ENCODE measurements around the gene DNAJC7.

Gene DNAJC7

DNA sequence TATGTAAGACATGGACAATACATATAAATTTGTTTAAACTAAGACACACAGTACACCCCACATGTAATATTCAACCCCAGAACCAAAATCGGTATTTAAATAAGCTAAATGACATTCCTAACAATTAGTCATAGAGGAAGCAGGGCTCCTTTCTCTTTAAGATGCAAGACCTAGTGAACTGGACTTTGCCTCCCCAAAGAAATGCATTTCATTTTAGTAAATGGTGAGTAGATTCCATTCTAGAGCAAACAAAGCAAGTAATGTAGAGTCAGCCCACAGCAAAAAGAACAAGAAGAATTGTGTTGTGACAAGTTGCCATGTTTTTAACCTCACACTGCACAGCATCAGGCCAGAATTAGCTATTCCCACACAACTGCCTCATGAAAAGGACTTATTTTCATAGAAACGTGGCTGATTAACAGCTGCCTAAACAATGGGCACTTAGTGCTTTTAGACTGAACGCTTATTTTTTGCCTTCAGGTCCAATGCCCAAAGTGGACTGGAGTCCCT, 14.4 kb downstream of the DNAJC7 start:
- H3K27ac ChIP-seq: no peak overlapping the region
- TF ChIP-seq, protein P1, sequence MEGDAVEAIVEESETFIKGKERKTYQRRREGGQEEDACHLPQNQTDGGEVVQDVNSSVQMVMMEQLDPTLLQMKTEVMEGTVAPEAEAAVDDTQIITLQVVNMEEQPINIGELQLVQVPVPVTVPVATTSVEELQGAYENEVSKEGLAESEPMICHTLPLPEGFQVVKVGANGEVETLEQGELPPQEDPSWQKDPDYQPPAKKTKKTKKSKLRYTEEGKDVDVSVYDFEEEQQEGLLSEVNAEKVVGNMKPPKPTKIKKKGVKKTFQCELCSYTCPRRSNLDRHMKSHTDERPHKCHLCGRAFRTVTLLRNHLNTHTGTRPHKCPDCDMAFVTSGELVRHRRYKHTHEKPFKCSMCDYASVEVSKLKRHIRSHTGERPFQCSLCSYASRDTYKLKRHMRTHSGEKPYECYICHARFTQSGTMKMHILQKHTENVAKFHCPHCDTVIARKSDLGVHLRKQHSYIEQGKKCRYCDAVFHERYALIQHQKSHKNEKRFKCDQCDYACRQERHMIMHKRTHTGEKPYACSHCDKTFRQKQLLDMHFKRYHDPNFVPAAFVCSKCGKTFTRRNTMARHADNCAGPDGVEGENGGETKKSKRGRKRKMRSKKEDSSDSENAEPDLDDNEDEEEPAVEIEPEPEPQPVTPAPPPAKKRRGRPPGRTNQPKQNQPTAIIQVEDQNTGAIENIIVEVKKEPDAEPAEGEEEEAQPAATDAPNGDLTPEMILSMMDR (conservative IDR thresholded peaks at IDR 0.05): no peak

DNA sequence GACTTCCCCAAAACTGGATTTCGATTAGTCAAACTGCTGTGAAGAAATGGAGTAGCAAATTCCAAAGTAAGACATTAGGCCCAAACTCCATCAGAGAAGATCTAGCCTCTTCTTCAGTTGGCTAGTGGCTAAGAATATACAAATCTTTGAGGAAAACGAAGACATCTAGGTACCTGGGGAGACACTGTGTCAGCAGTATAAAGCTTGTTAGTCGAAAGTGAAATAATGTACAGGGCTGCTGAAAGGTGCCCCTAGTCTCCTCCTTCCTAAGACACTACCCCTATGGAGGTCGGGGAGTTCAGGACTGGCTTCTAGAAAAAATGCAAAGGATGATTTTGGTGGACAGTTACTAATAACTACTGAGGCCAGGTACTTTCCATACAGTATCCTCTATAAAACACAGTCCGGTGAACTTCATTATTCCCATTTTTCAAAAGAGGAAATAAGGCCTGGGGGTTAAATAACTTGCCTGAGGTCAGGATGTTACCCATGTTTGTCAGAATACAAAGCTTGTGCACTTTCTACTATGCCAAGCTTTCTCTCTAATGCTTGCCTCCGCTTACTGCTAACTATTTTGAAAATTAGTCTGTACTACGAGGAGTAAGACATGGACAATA, 15.0 kb downstream of the DNAJC7 start:
- H3K27ac ChIP-seq: no peak overlapping the region
- TF ChIP-seq, protein P1 (conservative IDR thresholded peaks at IDR 0.05): no peak

DNA sequence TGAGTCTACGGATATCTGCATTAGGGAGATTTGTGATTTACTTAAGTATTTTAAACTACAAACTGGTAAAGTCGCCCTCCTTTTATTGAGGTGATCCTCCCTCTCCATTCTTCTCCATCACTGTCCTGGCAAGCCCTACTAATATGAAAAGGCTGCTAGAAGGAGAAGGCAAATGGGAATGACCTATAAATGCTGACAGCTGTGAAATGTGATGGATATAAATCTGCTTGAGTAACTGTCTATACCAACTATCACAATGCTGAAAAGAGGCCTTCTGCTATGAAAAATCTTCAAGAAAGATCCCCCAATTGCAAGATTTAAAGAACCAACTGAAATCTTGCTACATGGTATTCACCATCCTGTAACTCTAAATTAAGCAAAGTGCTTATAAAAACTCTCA, 15.5 kb downstream of the DNAJC7 start:
- TF ChIP-seq, protein P1 (conservative IDR thresholded peaks at IDR 0.05): no peak
- no peak overlapping the region for H3K27ac ChIP-seq

DNA sequence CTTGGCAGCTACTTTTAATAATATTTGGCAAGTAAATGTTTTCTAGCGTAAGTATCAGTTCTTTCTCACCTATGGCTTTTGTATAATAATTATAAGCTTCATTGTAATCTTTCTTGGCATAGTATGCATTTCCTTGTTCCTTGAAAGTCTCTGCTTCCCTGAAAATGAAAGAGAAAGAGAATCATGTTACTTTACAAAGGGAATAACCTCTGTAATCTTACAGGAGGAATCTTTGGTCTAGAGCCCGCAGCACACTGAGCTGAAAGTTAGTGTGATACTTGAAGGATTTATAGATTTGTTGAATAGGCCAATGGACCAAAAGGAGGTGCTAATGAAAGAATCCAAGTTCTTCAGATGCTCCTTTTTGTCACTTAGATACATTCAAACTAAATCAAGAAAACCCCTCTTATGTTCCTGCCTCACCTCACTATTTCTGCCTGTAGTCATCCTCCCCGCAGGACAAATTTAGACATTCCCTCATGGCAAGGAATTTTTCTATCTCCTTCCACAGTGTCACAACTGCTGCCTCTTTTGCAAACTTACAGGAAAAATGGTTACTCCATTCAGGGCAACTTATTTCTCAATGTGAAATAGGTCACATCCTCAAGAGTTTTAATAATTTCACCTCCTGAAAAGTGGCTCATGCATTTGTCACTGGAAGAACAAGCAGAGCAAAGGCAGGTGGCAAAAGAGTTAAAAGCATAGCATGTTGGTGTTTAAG, 16.7 kb downstream of the DNAJC7 start:
- no peak overlapping the region for H3K27ac ChIP-seq
- TF ChIP-seq, protein P1 (conservative IDR thresholded peaks at IDR 0.05): no peak

DNA sequence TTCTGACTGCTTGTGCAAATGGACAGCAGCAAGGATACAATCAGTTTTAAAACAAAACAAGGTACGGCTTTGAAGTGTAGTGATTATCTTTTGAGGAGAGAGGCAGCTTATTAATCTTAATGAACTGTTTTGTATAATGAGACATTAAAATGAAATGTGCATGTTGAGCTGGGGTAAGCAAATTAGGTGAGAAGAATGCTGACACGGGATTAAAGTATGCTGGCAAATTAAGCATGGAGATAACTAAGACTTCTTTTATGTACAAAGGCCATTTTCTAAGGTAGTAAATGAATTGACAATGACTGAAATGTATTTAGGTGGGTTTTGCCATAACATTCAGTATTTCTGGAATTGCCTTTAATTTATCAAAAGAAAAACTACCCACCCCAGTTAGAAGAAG, 18.7 kb downstream of the DNAJC7 start:
- H3K27ac ChIP-seq: no peak overlapping the region
- TF ChIP-seq, protein P1 (conservative IDR thresholded peaks at IDR 0.05): no peak

DNA sequence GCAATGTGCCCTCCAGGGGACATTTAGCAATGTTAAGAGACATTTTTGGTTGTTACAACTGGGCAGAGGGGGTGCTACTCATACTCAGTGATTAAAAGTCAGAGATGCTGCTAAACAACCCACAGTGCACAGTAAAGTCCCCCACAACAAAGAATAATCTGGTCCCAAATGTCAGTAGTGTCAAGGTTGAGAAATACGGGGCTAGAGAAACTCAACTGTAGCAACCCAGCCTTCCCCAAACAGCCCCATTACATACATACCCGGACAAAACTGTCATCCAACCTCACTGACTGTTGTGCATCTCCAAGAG, 20.4 kb downstream of the DNAJC7 start:
- TF ChIP-seq, protein P1 (conservative IDR thresholded peaks at IDR 0.05): no peak
- no peak overlapping the region for H3K27ac ChIP-seq

DNA sequence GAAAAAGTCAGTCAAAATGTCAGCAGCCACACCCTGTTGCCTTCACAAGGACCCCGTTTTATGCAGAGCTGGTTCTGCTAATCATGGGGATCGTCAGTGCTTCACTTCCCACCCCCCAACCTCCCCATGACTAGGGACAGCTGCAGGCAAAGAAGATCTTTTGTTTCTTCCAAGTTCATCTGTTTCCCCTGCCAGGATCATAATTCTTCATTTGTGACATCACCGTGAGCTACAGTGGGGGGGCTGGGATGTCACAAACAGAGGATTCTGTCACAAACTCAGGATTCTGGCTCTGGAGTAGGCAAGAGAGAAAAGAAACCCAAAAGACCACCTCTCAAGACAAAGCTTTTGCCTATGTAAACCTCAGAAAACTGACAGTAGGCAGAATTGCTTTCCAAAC, 24.7 kb downstream of the DNAJC7 start:
- TF ChIP-seq, protein P1 (conservative IDR thresholded peaks at IDR 0.05): no peak
- no peak overlapping the region for H3K27ac ChIP-seq
